COLO668 (cell line): ENCODE results near the gene SLC36A1.

Source experiments
- DNase-seq: peaks from one replicate; lab custom pipeline; 2025; ENCODE audit not compliant: unreplicated experiment; lab: John Stamatoyannopoulos, UW

The SLC36A1 gene

DNA sequence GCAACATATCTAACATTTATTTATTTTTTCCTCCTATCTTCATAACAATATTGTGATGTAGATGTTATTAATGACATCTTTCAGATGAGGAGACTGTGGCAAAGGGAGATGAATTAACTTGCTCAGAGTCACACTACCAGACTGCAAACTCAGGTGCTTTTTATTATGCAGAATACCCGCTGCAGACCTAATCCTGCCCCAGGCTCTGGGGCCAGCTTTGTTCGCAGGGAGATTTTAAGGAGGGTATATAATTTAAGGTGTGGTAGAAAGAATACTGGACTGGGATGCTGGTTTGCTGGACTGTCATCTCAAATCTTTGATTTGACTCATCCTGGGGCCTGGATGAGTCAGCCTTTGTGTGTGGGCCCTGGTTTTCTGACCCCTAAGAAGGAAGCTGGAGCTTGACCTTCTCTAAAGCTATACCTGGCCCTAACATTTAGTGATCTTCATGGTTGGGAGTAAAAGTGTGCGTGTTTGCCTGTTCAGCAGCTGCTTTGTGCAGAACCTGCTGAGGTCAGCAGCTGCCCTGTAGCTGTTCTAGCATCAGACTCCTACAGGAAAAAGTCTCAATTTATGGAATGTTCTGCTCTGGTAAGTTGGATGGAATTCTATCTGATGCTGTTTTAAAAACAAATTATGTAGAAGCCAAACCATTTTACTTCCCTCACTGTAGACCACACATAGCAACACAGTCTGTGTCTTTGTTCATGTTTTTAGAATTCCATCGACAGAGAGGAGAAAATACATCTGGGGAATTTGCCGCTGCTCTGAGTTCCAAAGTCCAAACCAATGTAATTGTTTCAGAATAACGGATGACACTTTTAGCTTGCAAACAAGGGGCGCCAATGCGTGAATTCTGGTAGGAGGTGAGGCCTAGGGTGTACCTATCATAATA is 4.5 kb downstream of the SLC36A1 start:
- no peak for DNase-seq

DNA sequence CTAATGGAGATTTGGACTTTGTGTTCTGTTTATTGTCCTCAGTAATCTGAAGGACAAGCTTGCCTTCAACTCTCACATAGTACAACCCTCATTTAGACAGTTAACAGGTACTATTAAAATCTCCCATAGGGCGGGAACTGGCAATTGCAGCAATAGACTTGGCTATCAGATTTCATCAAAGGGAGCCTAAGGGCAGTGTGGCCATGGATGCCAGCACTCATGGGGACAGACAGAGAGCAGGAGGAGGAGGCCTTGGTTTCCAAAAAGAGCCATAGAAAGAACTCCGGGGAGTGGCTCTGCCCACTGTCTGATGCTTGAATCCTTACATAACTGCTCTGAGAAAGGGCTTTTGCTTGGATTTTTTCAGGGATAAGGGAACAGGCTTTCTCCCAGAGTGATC is 6.8 kb downstream of the SLC36A1 start:
- DNase-seq, result no peak

DNA sequence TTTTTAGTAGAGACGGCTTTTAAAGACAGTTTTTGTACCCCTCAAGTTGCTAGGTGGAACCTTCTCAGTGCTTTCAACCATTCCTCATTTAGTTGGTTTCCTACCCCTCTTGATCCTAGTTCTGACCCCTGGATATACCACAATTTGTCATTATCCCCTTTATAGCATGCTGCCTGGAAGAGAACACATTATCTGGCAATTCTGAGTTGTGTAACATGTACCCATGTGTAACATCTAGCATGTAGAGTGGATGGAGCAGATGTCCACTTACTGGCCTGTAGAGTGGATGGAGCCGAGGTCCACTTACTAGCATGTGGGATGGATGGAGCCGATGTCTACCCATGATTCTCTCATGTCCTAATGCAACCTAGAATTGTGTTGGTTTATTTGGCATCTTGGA is 7.5 kb downstream of the SLC36A1 start:
- no peak for DNase-seq

DNA sequence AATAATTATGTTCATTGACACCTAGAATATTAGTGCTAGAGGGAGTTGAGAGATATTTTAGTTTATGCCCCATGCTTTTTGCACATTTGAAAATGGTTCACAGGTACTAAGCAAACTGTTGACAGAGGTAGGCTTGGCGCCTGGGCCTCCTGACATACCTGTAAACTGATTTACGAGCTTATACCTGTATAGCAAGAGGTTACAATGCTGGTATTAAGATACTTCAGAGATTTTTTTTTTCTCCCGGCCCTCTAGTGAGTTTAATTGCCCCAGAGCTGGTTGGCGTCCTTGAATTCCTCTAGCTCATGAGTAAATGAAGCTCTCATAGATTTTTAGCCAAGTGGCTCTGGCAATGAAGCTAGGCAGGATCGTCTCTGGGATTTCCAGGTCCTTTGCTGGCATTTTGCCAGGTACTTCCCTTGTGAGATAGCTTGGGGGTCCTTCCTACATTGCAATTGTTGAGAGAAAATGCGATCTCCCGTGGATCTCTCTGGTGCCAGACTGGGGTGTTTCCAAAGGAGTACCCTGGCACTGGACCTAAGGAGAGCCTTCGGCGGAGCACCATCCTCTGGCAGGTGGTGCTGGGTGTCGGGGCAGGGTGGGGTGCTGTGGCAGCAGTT is 9.0 kb downstream of the SLC36A1 start:
- no peak for DNase-seq

DNA sequence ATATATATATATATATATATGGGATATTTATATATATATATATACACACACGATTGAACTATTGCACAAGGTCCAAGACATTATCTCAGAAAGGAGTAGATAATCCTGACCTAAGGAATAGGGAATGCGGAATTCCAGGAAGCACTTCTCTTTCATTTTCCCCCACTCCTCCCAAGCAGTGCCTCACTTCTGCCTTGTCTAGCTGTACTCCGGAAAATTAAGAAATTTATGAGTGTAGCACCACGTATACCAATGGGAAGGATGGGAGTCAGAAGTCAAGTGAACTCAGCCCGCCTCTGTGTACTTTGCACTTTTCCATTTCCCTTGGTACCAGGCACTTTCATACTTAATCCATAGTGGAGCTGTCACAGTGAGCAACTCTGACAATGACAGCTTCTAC is 10.9 kb downstream of the SLC36A1 start:
- no peak for DNase-seq

DNA sequence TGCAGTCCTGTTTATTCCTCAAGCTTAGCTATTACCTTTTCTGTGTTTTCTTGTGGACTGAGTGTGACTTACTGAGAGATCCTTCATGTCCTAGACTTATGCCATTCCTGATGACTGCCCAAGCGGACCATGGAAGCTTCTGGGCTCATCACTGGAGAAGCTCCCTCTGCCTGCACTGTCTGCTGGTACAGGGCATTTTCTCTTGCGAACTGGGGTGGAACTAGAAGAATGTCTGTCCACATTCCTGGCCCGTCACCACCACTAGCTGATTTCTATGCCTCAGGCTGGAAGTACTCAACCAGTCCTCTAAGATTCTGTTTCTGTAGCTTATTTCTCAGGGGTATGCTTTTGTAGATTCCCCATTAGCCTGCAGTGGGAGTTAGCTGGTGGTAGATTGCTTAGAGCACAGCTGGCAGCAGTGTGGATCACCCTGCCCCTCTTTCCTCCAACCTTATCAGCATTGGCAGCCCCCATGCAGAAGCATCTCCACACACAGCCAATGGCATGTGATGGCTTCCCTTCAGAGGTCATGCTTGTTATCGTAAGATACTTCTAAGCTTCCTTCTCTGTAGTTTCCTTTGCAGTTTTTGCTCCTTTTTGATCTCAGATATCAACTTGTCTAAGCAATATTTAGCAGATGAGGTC is 12.4 kb downstream of the SLC36A1 start:
- no peak for DNase-seq

DNA sequence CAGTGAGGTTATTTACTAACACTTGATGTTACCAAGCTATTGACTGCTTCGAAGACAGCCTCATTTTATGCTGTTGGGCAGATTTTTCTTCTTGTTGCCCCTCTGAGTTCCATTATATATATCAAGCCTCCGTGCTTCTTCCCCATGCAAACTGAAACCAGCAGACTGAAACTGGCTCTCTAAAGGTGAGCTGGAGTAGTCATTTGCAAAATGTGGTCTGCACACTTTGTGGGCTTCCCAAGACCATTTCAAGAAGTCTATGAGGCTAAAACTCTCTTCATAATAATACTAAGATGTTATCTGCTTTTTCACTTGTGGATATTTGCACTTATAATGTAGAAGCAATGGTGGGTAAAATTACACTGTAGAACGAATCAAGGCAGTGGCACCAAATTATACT is 13.9 kb downstream of the SLC36A1 start:
- no peak for DNase-seq

DNA sequence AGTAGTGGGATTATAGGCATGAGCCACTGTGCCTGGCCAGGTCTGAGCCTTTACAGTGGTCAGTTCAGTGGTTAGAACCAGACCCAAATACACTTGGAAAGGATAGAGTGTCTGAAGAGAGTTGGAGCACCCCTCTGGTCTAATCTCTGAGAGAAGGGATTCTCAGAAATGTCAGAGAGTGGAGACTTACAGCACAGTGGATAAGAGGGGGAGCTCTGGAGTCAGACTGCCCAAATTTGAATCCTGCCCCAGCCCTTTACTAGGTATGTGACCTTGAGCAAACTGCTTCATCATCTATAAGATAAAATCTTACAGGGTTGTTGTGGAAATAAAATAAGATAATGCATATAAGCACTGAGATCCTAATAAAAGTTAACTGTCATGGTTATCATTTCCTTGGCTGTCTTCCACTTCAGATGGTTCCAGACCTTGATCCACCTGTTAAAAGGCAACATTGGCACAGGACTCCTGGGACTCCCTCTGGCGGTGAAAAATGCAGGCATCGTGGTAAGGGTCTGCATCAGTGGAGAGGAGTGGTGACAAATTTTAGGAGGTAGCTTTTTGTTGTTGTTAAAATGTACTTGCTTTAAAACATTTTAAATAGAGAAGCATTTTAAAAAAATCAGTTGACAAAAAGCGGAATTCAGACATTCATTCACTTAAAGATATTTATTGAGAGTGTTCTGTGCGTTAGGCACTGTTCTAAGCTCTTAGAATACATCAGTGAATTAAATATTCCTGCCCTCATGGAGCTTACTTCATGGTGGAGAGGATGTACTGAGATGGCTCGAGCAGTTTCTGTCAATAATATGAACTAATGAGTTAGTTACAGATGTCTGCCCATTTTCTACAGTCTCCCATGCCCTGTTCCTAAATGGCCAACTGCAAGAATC is 16.0 kb downstream of the SLC36A1 start:
- DNase-seq, result no peak

DNA sequence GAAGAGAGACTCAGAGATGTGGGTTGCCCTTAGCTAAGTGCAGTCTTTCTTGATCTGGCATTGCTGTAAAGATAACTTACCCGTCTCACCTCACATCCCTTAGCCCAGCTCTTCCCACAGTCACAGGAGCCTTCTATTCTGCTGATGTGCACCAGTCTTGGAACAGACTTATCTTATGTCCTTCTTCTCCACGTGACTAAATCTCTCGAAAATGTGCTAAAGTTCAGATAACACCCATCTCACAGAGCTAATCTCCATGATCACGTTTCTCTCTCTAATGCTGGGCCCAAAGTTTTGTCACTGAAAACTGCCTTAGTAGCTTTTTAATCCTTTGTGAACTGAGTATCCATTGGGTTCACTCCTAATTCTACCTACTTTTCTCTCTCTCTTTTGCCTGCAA is 16.7 kb downstream of the SLC36A1 start:
- DNase-seq, result no peak

DNA sequence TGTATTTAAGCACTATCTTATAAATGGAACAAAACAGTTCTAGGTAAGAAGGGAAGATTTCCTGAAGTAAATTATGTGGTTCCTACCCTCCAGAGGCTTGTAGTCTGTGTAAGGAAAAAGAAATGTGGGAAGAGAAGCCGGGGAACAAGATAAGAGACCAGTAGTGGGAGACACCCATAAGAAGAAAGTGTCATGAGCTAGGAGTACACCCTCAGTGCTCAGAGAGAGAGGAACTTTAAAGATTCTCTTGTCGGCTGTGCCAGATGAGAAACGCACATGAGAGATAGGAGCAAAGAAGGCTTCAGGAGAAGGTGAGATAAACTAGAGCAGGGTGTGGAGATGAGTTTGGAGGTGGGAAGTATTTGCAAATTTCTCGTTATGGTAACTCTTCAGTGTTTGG is 18.1 kb downstream of the SLC36A1 start:
- DNase-seq, result no peak

DNA sequence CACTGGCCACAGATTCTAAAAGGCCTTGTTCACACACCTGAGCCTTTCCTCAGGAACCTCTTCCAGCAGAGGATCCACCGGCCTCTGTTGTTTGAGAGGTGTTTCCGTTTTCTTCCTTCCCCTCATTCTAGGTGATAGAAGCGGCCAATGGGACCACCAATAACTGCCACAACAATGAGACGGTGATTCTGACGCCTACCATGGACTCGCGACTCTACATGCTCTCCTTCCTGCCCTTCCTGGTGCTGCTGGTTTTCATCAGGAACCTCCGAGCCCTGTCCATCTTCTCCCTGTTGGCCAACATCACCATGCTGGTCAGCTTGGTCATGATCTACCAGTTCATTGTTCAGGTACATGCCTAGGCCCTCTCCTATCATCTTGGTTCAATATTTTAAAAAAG is 20.2 kb downstream of the SLC36A1 start:
- DNase-seq, result no peak

DNA sequence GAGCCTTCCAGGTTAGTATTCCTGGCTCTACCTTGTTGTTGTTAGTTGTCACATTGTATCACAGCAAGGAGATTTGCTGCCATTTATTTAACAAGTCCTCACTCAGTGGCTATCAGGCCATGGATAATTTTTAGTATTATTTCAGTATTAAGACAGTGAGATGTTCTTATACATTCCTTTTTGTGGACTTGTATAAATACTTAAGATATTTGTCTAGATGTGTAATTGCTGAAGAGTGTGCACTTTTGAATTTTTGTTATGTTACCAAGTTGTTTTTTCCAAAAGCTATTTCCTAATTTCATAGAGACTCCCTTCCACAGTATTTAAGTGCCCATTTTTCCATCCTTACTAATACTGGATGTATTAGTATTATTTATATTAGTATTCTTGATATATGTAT is 22.0 kb downstream of the SLC36A1 start:
- DNase-seq, result no peak

DNA sequence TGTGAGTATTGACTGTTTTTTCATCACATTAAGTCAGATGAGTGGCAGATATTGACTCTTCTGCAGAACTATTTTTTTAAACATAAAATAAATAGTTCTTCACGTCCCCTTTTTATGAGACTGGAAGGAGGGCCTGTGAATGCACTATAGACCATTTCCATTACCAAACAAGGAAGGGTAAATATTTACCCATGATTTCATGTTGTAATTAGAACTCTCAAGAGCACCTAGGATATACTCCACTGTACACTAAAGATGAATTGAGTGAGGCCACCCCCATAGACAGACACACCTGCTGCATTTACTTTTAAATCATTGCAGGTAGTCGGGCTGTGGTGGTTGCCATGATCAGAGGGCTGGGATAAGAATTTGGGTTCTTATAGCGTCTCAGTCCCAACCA is 22.6 kb downstream of the SLC36A1 start:
- peak; percentile 33 for DNase-seq

DNA sequence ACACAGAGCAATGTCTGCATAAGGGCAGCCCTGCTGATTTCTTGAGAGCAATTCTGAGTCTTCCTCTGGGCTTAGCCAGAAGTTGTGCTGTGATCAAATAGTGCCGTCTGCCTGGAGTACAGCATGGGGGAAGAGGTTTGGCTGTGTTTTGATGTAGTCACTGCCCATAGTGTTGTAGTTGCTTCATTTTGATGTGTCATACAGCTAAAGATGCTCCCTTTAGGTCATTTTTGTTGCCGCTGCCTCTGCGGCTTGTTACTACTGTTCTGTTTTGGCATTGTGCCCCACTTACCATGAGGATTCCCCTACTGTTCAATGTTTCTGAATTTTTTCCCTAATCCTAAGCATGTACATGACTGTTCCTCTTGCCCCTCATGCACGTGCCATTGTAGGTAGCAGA is 23.0 kb downstream of the SLC36A1 start:
- no peak for DNase-seq

DNA sequence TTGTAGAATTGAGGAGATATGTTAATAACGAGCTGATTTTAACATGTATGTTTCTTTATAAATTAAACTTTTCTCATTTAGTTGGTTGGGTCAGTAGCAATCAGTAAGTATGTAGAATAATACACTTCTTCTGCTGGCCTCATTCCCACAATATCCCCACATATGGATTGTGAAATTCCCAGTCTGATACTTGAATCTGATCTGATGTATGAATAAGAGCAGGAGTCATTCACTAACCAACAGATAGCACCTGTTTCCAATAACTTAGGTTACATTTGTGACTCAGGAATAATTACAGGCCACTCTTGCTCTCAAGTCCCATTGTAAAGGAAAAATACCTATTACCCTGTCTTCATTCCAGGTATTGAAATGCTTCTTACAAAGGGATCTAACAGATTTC is 23.9 kb downstream of the SLC36A1 start:
- no peak for DNase-seq

DNA sequence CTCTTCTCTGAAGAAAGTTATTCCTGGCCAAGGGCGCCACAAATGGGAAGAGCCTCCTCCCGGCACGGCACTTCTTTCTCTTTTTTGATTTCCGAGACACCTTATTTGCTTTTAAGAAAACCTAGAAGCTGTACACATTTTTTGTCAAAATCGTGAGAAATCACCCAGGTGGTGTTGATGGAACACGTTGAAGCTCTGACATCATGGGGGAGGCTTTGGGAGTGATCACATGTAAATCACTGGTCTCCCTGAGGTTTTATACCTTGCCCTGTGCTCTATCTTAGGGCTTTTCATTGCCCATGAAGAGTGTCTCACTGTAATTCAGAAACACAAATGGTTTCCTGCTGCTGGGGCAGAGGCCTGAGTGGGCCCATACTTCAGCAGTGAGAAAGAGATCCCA is 27.4 kb downstream of the SLC36A1 start:
- DNase-seq, result no peak

DNA sequence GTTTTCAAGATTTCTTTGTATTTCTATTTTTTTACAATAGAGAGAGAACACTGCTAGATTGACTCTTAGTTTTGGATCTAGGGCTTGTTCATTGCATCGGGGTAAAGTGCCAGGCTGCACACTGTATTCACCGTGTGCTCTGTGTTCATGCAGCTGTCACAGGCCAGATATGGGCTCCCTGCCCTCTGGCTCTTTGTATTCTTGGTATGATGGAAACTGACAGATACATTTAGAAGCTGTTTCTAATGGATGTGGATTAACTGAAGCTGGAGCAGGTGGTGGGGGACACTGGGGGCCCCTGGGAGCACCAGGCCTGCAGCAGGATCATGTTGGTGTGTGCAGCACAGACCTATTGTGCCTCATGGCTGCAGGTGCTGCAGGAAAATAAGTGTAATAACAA is 28.0 kb downstream of the SLC36A1 start:
- DNase-seq, result no peak

DNA sequence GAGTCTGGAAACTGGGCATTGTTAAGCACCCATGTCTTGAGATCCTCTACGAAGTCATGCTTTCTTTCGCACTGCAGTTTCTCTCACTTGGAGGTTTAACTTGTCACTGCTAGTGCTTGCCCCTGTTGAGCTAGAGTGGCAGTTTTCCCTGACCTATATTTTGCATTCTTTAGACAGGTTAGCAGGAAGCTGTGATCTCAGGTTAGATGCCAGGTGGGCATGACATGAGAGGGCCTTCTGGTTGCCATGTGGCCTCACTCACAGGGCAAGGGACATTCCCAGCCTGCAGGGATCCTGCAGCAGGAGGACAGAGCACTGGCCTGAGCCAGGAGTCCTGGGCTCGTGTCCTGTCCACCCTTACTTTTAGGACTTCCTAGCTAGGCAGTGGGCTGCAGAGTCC is 28.6 kb downstream of the SLC36A1 start:
- no peak for DNase-seq

DNA sequence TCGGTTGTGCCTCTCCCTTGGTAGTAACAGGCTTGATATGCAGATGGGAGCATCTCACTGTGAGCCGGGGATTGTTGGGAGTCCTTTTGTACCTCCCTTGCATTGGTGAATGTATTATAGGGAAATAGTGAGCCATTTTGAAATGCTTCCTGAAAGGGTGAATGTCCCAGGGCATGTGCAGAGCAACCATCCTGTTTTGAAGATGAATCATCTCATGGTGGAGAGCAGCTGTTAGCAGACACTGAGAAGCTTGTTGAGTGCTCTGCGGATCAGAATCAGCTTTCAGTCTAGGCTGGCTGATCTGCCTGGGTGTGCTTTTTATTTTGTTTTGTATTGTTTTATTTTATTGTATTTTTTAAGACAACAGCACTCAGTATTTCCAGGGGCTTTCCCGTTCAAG is 29.7 kb downstream of the SLC36A1 start:
- DNase-seq, result no peak

DNA sequence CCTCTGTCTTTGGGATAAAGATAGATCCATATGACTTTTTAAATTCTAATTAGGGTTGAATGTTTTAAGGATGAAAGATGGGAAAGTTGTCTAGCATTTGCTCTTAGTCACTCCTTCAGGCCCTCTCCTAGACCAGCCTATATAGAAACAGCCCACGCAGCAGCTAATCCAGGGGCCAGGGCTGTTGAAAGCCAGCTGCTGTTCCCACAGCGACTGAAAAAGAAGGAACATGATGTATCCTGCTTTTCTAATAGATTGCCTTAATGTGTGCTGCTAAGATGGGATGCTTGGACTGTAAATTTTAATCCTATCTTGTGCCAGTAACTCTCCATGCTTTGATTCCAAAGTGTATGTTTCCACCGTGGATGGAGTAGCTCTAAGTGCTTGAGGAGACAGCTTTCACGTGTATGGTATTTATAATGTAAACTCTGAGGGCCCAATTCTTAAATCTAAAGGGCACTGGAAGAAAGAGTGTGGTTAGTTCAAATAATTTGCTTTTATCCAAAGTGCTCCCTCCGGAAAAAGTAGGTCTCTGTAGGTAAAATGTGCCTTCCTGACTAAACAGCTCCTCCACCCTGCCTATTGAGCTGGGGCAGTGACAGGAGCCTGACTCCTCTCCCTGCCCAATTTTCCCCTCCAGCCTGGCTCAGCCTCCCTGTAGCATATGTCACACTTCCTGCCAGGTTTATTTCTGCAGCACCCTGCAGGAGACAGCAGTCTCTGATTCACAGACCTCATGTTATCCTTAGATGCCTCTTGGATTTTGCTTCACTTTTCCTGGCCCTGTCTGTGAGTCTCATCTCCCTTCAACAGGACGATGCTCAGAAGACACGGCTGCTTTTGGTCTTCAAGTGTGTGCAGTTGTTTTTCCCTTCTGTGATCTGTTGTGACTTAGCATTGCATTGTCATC is 33.2 kb downstream of the SLC36A1 start:
- no peak for DNase-seq
